ENCODE measurements around the gene TIMM44. TPM values are rescaled to one million over a fixed set of nuclear protein-coding genes. Genes with fewer than 3 reads are reported as not detected.
"Not testable (repeated sequence)": the region's sequence is repeated elsewhere in the genome, so short reads cannot be mapped to it uniquely, and the experiment has no call there.

The TIMM44 gene
- total RNA-seq, 1 donor from 2014 or later, result 36.3 TPM

GRCh38 chr19:7976461-7976860 lies 33.0 kb upstream of the TIMM44 start:
- no peak for DNase-seq

- DNase-seq, result no peak
These were observed 31.6 kb upstream of the TIMM44 start for GRCh38 chr19:7975037-7975436.

- DNase-seq, result no peak
These were observed 30.4 kb upstream of the TIMM44 start for GRCh38 chr19:7973883-7974282.

DNA sequence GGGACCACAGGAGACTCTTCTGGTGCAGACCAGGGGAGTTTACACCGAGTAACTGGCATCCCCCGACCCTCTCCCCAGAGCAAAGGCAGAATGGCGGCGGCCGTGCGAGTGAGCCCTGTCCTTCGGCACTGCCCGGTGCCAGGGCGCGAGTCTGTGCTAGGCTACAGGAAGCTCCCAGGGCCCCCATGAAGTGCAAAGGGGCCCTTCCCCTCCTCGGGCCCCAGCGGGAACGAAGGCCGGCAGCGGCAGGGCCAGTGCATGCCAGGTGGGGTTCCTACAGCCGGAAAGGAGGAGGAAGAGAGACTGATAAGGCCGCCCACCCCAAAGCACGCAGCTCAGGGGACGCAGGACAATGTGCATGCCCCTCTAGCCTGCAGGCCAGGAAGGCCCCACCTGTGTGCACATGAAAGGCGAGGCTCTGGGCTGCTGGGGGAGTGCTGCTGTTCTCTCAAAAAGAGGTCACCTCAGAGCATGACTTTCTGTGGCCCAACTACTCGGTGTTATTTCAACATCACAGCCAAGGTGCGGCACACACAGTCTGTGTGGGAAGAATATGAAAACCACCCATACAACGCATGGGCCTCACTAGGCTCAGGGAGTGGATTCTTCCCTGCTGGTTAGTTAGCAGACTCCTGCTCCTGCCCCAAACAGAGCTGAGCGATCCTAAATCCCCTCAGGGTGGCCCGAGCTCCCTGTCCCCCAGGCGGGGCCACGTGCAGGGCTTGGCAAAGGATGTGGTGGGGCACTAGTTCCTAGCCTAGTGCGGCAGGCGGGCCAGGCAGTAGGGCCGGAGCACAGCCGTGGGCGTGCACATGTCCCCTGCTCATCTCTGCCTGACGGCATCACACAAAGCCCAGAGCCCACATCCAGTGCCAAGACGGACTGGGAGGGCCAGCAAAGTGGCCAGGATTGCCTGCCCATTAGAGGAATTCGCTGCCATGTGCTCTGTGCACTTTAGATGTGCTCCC lies 28.4 kb upstream of the TIMM44 start:
- no peak for DNase-seq

DNA sequence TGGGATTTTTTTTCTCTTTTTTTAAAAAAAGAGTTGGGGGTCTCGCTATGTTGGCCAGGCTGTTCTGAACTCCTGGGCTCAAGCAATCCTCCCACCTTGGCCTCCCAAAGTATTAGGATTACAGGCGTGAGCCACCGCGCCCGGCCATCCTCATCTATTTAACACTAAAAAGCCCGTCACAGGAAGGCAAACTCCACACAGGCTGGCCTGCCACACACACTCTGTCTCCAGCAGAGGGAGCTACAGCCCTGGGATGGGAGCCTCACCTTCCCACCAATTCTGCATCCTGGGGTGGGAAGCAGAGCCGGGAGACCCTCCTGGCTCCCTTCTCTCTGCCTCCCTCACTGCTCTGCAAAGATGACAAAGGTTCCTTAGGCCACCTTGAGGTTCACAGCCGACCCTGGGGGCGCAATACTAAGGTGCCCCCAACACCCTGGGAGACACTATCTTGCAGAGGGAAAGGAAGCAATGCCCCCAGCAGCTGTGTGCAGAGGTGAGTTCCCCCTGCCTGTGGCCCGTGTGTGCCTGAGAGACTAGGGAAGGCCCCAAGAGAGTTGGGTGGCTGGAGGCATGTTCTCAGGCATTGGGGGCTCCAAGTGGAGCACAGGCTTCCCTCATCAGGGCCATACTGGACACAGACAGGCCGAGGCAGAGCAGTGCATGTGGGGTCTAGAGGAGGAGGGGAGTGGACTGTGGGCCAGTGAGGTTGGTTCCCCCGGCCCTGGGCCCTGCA lies 27.4 kb upstream of the TIMM44 start:
- DNase-seq, result no peak

DNA sequence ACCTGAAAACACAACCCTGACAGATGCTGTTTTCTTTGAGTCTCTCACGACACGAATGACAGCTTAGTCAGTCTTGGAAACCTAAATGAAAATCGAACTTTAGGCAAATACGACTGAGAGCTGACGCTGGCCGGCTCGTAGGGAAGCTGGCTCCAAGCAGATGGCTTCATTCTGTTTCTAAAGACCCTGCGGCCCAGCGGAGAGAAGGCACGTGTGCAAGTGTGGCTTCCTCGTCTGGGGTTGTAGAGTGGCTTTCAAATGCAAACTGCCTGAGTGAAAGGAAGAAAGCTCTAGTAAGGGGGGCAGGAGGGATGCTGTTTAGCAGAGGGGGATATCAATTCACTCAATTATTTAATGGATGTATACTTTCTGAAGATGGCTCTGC lies 26.1 kb upstream of the TIMM44 start:
- DNase-seq, result no peak

GRCh38 chr19:7968796-7969554 lies 25.5 kb upstream of the TIMM44 start:
- no peak for DNase-seq

DNA sequence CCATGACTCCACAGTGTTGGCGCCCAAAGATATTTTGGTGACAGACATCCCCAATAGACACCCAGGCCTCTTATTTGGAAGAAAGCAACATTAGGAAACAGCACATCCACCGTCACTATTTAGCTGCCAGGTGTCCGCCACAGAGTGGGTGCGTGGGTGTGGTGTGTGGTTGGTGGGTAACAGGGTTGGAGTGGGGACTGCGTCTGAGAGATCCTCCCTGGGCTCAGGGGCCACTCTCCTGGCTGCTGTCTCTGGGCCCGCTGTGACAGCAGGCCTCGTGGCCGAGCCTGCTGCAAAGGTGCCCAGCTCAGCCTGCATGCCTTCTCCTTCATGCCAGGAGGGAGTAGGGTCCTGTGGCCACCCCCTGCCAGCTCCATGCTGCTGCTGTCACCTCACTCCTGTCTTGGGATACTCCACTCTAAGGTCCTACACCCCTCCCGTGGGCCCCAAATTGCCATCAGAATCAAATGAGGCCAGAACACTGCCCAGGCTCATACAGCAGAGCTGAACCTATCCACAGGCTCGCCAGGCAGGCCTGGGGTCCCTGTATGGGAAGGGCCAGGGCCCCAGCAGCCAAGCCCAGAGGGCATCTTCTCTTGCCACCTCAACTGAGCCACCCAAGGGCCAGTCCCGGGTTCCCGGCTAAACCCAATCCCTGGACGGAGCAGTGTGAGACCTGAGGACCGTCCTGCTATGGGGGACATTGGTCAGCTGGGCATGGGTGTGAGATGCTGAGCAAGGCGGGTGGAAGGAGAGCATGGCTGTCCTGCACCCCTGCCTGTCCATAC lies 24.7 kb upstream of the TIMM44 start:
- DNase-seq, result no peak

DNA sequence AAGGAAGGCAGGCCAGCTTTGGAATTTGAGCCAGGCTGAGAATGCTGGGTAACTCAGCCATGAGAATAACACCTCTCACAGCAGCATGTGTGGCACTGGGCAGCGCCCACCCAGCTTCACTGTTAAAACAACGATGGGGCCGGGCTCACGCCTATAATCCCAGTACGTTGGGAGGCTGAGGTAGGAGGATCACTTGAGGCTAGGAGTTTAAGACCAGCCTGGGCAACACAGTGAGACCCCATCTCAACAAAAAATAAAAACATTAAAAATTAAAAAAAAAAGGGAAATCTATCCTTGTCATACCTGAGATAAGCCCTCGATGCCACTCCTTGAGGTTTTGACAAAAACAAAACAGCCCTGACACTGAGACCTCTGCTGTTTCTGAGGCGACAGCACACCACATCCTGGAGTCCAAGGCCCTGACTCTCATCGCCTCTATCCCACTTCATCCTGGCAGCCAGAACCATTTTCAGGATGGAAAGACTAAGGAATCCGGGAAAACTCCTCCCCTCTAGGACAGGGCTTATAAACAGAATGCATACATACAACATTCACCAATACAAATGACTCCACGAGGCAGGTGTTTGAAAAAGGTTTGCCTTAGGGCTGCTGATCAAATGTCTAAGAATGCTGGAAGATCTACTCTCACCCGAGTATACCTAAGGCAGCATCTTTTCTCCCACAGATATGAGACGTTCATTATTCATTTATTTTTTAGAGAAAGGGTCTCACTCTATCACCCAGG lies 22.6 kb upstream of the TIMM44 start:
- DNase-seq, result no peak

- DNase-seq, result no peak
These were observed 21.9 kb upstream of the TIMM44 start for GRCh38 chr19:7965259-7965841.

- DNase-seq, result no peak
These were observed 20.1 kb upstream of the TIMM44 start for GRCh38 chr19:7963566-7963965.

GRCh38 chr19:7962644-7963268 lies 19.3 kb upstream of the TIMM44 start:
- DNase-seq, result no peak

- DNase-seq, result no peak
These were observed 18.6 kb upstream of the TIMM44 start for GRCh38 chr19:7961920-7962626.

DNA sequence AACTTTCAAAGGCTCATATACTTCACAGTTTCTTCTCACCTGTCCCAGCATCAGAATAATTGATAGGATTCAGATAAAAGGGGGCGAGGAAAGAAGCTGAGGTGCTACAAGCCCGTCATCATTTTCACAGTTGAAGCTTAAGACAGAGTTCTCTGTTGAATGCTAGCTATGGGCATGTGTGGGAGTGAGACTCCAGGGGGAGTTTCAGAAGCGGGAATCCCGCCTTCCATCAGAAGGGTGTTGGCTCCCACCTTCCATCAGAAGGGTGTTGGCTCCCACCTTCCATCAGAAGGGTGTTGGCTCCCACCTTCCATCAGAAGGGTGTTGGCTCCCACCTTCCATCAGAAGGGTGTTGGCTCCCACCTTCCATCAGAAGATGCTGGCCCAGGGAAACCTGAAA lies 17.6 kb upstream of the TIMM44 start:
- not testable (repeated sequence) for DNase-seq

GRCh38 chr19:7959211-7959610 lies 15.7 kb upstream of the TIMM44 start:
- DNase-seq, result no peak

DNA sequence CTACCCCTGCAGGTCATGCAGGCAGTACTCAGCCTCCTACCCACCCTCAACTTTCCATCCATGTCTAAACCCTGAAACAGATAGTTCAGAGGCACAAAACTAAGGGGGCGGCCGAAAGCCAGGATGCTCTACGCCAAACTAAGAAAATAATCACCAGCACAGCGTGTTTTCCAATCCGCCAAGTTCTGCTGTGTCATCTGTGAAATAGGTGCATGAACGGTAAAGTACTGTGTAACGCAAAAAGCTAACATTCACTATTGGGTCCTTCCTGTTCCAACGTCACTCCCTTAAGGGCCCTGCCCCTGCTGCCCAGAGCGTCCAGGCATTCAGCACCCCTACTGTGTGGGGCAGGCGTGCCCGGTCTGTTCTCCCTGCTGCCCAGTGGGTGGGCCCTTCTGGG lies 12.2 kb upstream of the TIMM44 start:
- DNase-seq, result no peak

- no peak for DNase-seq
These were observed 10.1 kb upstream of the TIMM44 start for GRCh38 chr19:7953576-7953975.

GRCh38 chr19:7953060-7953459 lies 9.6 kb upstream of the TIMM44 start:
- no peak for DNase-seq

DNA sequence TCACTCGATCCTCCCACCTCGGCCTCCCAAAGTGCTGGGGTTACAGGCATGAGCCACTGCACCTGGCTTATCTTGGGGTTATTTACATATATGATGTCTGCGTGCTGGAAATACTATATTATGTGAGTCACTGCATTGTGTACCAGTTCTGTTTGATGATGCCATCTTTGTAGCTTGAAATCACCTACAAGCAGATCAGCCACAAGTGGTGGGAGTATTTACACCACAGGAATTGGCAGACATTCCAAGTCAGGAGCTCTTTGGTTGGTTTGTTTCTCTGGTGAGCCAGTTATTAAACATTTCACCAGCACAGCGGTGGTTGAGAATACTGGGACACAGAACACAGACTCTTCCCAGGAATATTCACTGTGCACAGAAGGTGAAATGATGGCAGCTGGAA lies 4.5 kb upstream of the TIMM44 start:
- no peak for DNase-seq
